ENCODE measurements around the gene VDAC1.
"Not testable (repeated sequence)": the region's sequence is repeated elsewhere in the genome, so short reads cannot be mapped to it uniquely, and the experiment has no call there.

- not testable (repeated sequence) for TF ChIP-seq CTCF, POLR2A (IDR thresholded peaks at IDR 0.05)
Observed at GRCh38 chr5:133956196-133956595, 48.6 kb downstream of the VDAC1 start.

All from esophagus squamous epithelium (tissue), 4 donors.